DOHH2 (cell line): ENCODE results near the gene CDC37.

Experiments
- H3F3A ChIP-seq: fragments of 200-600 bp; sonication (generic), shearing (Covaris generic); 2 replicates; pipeline ENCODE4 v1.6.0; 2016; ENCODE audit warnings: antibody characterized with exemption, mild to moderate bottlenecking; ENCODE audit not compliant: control insufficient read depth, insufficient read depth
- H3K27ac ChIP-seq: fragments of 200-600 bp; sonication (generic); 2 replicates; pipeline ENCODE4 v1.5.1; 2014; ENCODE audit warnings: low read depth, mild to moderate bottlenecking, low read length, moderate library complexity
- H3K27me3 ChIP-seq: fragments of 200-600 bp; sonication (generic); 2 replicates; pipeline ENCODE4 v1.6.1; 2014; ENCODE audit warnings: mild to moderate bottlenecking, low read length, mixed read lengths; ENCODE audit not compliant: control insufficient read depth
- H3K36me3 ChIP-seq: fragments of 200-600 bp; sonication (generic); 2 replicates; pipeline ENCODE4 v1.6.1; 2014; ENCODE audit warnings: mild to moderate bottlenecking, low read length, moderate library complexity, mixed read lengths; ENCODE audit not compliant: control insufficient read depth
- H3K4me1 ChIP-seq: fragments of 200-600 bp; sonication (generic); 2 replicates; pipeline ENCODE4 v1.6.1; 2014; ENCODE audit warnings: mild to moderate bottlenecking, low read length, mixed read lengths; ENCODE audit not compliant: control insufficient read depth
- H3K4me2 ChIP-seq: fragments of 200-600 bp; sonication (generic); 2 replicates; pipeline ENCODE4 v1.6.0; 2014; ENCODE audit warnings: mild to moderate bottlenecking, low read length, moderate library complexity
- H3K4me3 ChIP-seq: fragments of 200-600 bp; sonication (generic); 2 replicates; pipeline ENCODE4 v1.5.1; 2014; ENCODE audit warnings: mild to moderate bottlenecking, low read length, mixed read lengths
- H3K79me2 ChIP-seq: fragments of 200-600 bp; sonication (generic); 2 replicates; pipeline ENCODE4 v1.6.1; 2014; ENCODE audit warnings: mild to moderate bottlenecking, low read length, mixed read lengths; ENCODE audit not compliant: control insufficient read depth
- H3K9me2 ChIP-seq: fragments of 200-600 bp; sonication (generic); replicated peaks from 2 replicates; pipeline ENCODE4 v1.6.1; 2014; ENCODE audit warnings: mild to moderate bottlenecking, low read length, mixed read lengths; ENCODE audit not compliant: control insufficient read depth
- H3K9me3 ChIP-seq: fragments of 200-600 bp; sonication (generic); 2 replicates; pipeline ENCODE4 v1.6.1; 2014; ENCODE audit warnings: antibody characterized with exemption, low read length, mixed read lengths; ENCODE audit not compliant: control insufficient read depth, insufficient read depth
- H4K20me1 ChIP-seq: fragments of 200-600 bp; sonication (generic); 2 replicates; pipeline ENCODE4 v1.6.0; 2014; ENCODE audit warnings: low read depth, mild to moderate bottlenecking, antibody characterized with exemption, low read length, moderate library complexity; ENCODE audit not compliant: control insufficient read depth, insufficient read depth
- EZH2phosphoT487 ChIP-seq: fragments of 200-600 bp; sonication (generic); IDR thresholded peaks from 2 replicates; pipeline ENCODE4 v1.6.1; 2017; ENCODE audit warnings: borderline replicate concordance, mild to moderate bottlenecking, antibody characterized with exemption, low read length, moderate library complexity, mixed read lengths
- TF ChIP-seq, protein P1 (sequence below): fragments of 200-600 bp; sonication (generic); IDR thresholded peaks from one replicate; pipeline ENCODE4 v1.5.1; 2014; ENCODE audit warnings: antibody characterized with exemption, mild to moderate bottlenecking, low read depth, low read length; ENCODE audit not compliant: poor library complexity, severe bottlenecking

Gene CDC37

DNA sequence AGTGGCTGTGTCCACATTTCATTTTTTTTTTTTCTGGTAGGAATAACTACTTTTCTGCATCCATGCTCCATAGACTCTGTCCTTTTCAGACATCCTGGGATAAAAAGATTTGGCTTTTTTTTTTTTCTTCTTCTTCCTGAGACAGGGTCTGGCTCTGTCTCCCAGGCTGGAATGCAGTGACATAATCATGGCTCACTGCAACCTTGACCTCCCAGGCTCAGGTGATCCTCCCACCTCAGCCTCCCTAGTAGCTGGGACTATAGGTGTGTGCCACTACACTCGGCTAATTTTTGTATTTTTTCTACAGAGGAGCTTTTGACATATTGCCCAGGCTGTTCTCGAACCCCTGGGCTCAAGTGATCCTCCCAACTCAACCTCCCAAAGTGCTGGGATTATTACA, 59.8 kb downstream of the CDC37 start:
- H4K20me1 ChIP-seq: no peaks in the 10 kb centered on the region
- peaks cover 20% of the 10 kb centered on the region for H3K4me1 ChIP-seq
- H3K79me2 ChIP-seq: peaks cover 9% of the 10 kb centered on the region
- H3K27ac ChIP-seq: no peak overlapping the region
- no peaks in the 10 kb centered on the region for H3K9me3 ChIP-seq
- no peak overlapping the region for H3K4me2 ChIP-seq
- H3K36me3 ChIP-seq: no peaks in the 10 kb centered on the region
- no peak overlapping the region for H3K4me3 ChIP-seq
- no peaks in the 10 kb centered on the region for H3K27me3 ChIP-seq
- H3K9me2 ChIP-seq: no peaks in the 10 kb centered on the region
- H3F3A ChIP-seq: no peaks in the 10 kb centered on the region
- TF ChIP-seq, protein P1, sequence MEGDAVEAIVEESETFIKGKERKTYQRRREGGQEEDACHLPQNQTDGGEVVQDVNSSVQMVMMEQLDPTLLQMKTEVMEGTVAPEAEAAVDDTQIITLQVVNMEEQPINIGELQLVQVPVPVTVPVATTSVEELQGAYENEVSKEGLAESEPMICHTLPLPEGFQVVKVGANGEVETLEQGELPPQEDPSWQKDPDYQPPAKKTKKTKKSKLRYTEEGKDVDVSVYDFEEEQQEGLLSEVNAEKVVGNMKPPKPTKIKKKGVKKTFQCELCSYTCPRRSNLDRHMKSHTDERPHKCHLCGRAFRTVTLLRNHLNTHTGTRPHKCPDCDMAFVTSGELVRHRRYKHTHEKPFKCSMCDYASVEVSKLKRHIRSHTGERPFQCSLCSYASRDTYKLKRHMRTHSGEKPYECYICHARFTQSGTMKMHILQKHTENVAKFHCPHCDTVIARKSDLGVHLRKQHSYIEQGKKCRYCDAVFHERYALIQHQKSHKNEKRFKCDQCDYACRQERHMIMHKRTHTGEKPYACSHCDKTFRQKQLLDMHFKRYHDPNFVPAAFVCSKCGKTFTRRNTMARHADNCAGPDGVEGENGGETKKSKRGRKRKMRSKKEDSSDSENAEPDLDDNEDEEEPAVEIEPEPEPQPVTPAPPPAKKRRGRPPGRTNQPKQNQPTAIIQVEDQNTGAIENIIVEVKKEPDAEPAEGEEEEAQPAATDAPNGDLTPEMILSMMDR: no peak
- TF ChIP-seq EZH2phosphoT487: no peak
